ENCODE results near the gene AKT2.

The AKT2 gene

DNA sequence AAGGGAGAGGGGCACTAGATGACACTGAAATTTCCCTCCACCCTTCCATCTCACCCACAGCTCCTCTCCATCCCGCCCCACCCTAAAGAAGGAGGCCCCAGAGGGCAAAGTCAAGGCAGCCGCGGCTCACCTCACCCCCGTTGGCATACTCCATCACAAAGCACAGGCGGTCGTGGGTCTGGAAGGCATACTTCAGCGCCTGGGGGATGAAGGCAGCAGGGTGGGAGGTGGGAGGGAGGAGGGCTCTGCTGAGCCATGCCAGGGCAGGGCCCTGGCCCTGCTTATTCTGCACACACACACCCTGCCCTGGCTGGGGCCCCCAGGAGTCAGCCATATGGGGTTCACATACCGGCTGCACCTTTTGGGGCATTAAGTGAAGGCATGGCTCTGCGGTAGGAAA is 46.4 kb downstream of the AKT2 start:
- H3K9me3 ChIP-seq (ENCODE audit: control insufficient read depth, low read depth, low read length) = no peaks in the 10 kb centered on the region
- H3K36me3 ChIP-seq (ENCODE audit: control insufficient read depth, low read depth, low read length) = peaks cover 47% of the 10 kb centered on the region
- no peaks in the 10 kb centered on the region for H3K27me3 ChIP-seq (ENCODE audit: control insufficient read depth, insufficient read depth, low read length)

DNA sequence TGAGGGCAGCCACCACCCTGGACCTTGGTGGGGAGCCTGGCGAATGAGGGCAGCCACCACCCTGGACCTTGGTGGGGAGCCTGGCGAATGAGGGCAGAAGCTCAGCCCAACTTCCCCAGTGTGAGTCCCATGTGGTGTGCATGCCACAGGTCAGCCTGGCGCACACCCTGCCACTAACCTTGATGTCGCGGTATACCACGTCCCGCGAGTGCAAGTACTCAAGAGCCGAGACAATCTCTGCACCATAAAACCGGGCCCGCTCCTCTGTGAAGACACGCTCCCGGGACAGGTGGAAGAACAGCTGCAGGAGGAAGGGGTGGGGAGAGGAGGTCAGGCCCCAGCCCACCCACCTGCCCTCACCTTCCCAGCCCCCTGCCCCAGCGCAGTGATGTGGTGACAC is 47.4 kb downstream of the AKT2 start:
- no peak overlapping the region for H3K4me3 ChIP-seq (ENCODE audit: low read length)
- H3K27ac ChIP-seq (ENCODE audit: low read length) = no peak overlapping the region
- no peak overlapping the region for H3K9ac ChIP-seq (ENCODE audit: low read length)
- no peaks in the 10 kb centered on the region for H3K9me3 ChIP-seq (ENCODE audit: control insufficient read depth, low read depth, low read length)
- H3K27me3 ChIP-seq (ENCODE audit: control insufficient read depth, insufficient read depth, low read length) = no peaks in the 10 kb centered on the region
- H3K4me1 ChIP-seq (ENCODE audit: control insufficient read depth, low read depth, low read length) = no peaks in the 10 kb centered on the region
- peaks cover 47% of the 10 kb centered on the region for H3K36me3 ChIP-seq (ENCODE audit: control insufficient read depth, low read depth, low read length)

More for the DNA sequence above, 46.4 kb downstream of the AKT2 start:
- Histone ChIP-seq H3K4me3 (ENCODE audit: low read length) (no peak overlapping the region), H3K27ac (ENCODE audit: low read length) (no peak overlapping the region), H3K9ac (ENCODE audit: low read length) (no peak overlapping the region), H3K4me1 (ENCODE audit: control insufficient read depth, low read depth, low read length) (no peaks in the 10 kb centered on the region)

DNA sequence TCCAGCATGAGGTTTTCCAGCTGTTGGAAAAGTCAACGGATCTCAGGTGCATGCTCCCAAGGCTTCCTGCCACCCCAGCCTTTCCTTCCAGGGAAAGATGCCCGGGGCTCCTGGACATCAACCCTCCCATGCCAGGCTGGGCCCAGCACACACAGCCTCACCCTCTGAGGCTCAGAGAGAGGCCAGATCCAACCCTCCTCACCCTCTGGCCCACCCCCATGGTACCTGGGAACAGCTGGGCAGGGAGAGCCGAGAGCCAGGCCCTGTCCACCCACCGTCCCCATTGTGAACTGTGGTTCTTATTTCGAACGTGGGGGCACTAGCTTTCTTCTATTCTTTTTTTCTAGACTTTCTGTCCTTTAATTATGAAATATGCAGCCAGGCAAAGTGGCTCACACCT is 48.8 kb downstream of the AKT2 start:
- Histone ChIP-seq H3K4me1 (ENCODE audit: control insufficient read depth, low read depth, low read length) (peaks cover 14% of the 10 kb centered on the region), H3K36me3 (ENCODE audit: control insufficient read depth, low read depth, low read length) (peaks cover 40% of the 10 kb centered on the region), H3K9ac (ENCODE audit: low read length) (no peak overlapping the region), H3K27ac (ENCODE audit: low read length) (no peak overlapping the region), H3K9me3 (ENCODE audit: control insufficient read depth, low read depth, low read length) (no peaks in the 10 kb centered on the region), H3K27me3 (ENCODE audit: control insufficient read depth, insufficient read depth, low read length) (no peaks in the 10 kb centered on the region), H3K4me3 (ENCODE audit: low read length) (no peak overlapping the region)

DNA sequence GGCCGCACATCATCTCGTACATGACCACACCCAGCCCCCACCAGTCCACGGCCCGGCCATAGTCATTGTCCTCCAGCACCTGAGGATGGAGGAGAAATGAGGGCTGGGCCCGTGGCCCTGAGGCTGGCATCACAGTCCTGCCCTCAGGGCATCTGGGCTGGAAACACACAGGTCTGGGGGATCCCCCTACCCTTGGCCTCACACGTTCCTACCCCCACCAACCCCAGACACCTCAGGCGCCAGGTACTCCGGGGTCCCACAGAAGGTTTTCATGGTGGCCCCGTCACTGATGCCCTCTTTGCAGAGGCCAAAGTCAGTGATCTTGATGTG is 49.2 kb downstream of the AKT2 start:
- Histone ChIP-seq H3K27ac (ENCODE audit: low read length) (no peak overlapping the region), H3K27me3 (ENCODE audit: control insufficient read depth, insufficient read depth, low read length) (no peaks in the 10 kb centered on the region), H3K9me3 (ENCODE audit: control insufficient read depth, low read depth, low read length) (no peaks in the 10 kb centered on the region), H3K4me1 (ENCODE audit: control insufficient read depth, low read depth, low read length) (peaks cover 18% of the 10 kb centered on the region), H3K36me3 (ENCODE audit: control insufficient read depth, low read depth, low read length) (peaks cover 40% of the 10 kb centered on the region), H3K9ac (ENCODE audit: low read length) (no peak overlapping the region), H3K4me3 (ENCODE audit: low read length) (no peak overlapping the region)

DNA sequence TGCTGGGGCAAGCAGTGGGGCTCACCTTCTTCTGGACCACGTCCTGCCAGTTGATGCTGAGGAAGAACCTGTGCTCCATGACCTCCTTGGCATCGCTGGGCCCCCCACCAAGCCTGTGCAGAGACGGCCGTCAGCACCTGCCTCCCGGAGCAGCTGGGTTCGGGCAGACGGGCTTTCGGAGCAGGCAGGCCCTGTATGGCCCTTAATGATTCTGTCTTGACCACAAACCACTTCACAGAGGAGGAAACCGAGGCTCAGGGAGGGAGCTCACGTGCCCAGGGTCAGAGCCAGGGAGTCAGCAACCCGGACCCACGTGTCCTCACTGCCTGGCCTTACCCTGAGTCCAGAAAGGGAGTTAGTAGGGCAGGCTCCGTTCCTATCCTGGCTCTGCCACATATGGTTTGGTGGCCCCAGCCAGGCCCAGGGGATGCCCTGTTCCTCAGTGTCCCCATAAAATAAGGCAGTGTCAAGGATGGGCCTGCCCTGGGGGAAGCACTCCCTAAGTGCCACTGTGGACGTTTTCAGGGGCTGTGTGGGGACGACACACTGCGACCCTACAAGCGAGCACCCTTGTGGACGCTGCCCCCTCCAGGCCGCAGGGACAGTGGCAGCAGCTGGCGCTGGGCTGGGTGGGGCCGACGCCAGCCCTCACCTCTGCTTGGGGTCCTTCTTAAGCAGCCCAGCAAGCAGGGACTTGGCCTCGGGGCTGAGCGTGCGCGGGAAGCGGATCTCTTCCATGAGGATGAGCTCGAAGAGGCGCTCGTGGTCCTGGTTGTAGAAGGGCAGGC is 49.7 kb downstream of the AKT2 start:
- H3K36me3 ChIP-seq (ENCODE audit: control insufficient read depth, low read depth, low read length) = peaks cover 37% of the 10 kb centered on the region
- H3K4me1 ChIP-seq (ENCODE audit: control insufficient read depth, low read depth, low read length) = peaks cover 19% of the 10 kb centered on the region
- H3K27ac ChIP-seq (ENCODE audit: low read length) = no peak overlapping the region
- H3K9me3 ChIP-seq (ENCODE audit: control insufficient read depth, low read depth, low read length) = no peaks in the 10 kb centered on the region
- no peaks in the 10 kb centered on the region for H3K27me3 ChIP-seq (ENCODE audit: control insufficient read depth, insufficient read depth, low read length)
- no peak overlapping the region for H3K9ac ChIP-seq (ENCODE audit: low read length)
- H3K4me3 ChIP-seq (ENCODE audit: low read length) = no peak overlapping the region

DNA sequence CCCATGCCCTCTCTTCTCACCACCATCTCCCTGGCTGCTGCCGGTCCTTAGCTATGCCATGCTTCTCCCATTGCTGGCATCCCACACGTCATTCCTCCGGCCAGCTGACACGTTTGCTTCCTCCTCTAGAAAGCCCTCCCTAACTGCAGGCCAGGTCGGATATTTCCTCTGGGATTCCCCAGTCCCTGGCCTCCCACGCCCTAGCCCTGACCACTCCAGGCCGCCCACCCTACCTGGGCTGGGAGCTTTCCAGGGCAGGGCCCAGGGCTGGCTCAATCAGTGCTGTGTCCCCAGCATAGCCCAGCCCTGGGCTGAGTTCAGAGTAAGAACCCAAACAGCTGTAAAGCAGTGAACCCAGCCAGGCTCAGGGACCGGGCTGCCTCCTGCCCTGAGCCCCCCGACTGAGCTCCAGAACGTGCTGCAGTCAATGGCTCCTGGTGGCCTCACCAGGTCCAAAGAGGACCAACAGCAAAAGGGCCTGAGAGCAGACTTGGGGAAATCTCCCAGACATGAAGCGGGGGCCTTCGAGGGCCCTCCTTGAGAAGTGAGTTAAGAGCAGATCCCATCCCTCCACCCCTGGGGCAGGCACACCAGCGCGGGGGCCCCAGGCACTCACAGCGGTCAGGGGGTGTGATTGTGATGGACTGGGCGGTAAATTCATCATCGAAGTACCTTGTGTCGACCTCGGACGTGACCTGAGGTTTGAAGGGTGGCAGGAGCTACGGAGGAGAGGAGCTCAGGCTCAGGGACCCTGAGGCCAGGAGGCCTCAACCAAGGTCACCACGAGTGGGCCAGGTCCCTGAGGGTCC is 50.5 kb downstream of the AKT2 start:
- Histone ChIP-seq H3K27me3 (ENCODE audit: control insufficient read depth, insufficient read depth, low read length) (no peaks in the 10 kb centered on the region), H3K4me1 (ENCODE audit: control insufficient read depth, low read depth, low read length) (peaks cover 19% of the 10 kb centered on the region), H3K9me3 (ENCODE audit: control insufficient read depth, low read depth, low read length) (no peaks in the 10 kb centered on the region), H3K27ac (ENCODE audit: low read length) (no peak overlapping the region), H3K9ac (ENCODE audit: low read length) (no peak overlapping the region), H3K4me3 (ENCODE audit: low read length) (no peak overlapping the region), H3K36me3 (ENCODE audit: control insufficient read depth, low read depth, low read length) (peaks cover 29% of the 10 kb centered on the region)

DNA sequence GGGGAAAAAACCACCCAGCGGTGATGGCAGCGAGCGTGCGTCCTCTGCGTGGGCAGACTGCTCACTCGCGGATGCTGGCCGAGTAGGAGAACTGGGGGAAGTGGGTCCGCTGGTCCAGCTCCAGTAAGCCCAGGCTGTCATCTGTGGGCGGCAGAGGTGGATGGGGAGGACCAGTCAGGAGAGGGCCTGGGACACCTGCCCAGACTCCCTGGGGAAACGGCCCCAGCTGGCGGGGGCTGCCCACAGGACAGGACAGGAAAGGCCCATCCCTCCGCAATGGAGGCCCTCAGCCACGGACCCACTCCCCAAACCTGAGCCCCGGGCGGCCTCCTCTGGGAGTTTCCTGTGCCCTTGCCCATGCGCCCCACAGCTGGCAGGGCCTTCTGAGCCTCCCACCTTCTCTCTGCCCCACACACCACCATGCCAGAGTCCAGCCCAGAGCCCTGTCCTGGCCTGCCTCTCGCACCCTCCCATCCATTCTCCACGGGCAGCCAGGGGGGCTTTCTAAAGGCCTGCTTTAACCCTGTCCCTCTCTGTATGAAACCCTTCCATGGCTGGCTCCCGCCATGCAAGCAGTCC is 51.2 kb downstream of the AKT2 start:
- Histone ChIP-seq H3K4me3 (ENCODE audit: low read length) (no peak overlapping the region), H3K9me3 (ENCODE audit: control insufficient read depth, low read depth, low read length) (no peaks in the 10 kb centered on the region), H3K4me1 (ENCODE audit: control insufficient read depth, low read depth, low read length) (peaks cover 19% of the 10 kb centered on the region), H3K36me3 (ENCODE audit: control insufficient read depth, low read depth, low read length) (peaks cover 22% of the 10 kb centered on the region), H3K27me3 (ENCODE audit: control insufficient read depth, insufficient read depth, low read length) (no peaks in the 10 kb centered on the region), H3K27ac (ENCODE audit: low read length) (no peak overlapping the region), H3K9ac (ENCODE audit: low read length) (no peak overlapping the region)

DNA sequence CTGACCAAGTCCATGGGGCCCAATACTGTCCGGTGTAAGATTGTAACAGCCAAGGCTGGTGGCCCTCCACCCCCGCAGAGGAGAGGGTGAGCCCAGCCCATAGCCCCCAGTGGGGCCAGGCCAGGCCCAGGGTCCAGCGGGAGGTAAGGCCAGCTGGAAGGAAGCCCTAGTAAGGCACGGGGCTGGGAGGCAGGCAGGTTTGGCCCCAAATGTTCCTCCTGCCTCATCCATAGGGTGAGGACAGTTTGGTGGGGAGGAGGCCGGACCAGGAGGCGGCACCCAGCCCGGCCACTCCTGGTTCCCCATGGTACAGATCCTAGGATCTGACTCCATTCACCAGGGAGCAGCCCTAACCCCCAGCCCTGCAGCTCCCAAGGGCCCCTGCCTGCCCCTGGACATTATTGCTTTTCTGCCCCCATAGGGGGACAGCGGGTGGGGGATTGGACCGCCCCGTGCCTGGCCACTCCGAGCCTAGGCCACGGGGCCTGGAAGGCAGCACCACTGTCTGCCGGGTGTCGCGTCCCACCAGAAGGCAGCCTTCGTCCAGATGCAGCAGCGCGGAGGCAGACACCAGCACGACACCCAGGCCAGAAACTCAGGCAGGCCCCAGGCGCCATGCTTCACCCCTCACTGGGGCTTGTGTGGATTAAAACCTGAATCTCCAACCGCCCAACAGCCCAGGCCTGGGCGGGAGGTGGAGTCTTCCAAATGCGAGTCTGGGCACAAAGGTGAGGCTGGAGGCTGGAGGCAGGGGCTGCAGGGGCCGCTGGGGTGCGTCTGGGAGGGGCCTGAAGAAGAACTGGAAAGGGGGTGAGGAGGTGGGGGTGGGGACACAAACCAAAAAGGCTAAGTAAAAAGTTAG is 52.0 kb downstream of the AKT2 start:
- Histone ChIP-seq H3K9me3 (ENCODE audit: control insufficient read depth, low read depth, low read length) (no peaks in the 10 kb centered on the region), H3K27me3 (ENCODE audit: control insufficient read depth, insufficient read depth, low read length) (no peaks in the 10 kb centered on the region), H3K27ac (ENCODE audit: low read length) (no peak overlapping the region), H3K36me3 (ENCODE audit: control insufficient read depth, low read depth, low read length) (peaks cover 20% of the 10 kb centered on the region), H3K4me1 (ENCODE audit: control insufficient read depth, low read depth, low read length) (peaks cover 19% of the 10 kb centered on the region), H3K4me3 (ENCODE audit: low read length) (no peak overlapping the region), H3K9ac (ENCODE audit: low read length) (no peak overlapping the region)

DNA sequence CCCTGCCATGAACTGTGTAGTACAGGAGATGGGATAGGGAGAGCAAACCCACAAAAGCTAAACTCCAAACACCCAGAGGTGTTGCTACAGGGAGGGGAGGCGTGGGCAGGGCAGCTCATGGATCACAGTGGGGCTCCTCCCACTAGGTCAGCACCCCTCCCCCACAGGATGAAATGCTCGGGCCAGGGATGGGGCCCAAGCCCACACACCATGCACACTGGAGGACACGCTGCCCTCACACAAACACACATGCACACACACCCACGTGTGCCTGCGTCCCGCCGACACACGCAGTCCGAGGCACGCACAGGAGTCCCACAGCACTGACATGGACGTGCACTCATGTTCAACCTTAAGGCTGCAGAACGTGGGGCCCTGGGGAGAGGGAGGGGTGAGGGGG is 52.7 kb downstream of the AKT2 start:
- Histone ChIP-seq H3K4me3 (ENCODE audit: low read length) (no peak overlapping the region), H3K9ac (ENCODE audit: low read length) (no peak overlapping the region), H3K27ac (ENCODE audit: low read length) (no peak overlapping the region), H3K27me3 (ENCODE audit: control insufficient read depth, insufficient read depth, low read length) (no peaks in the 10 kb centered on the region), H3K4me1 (ENCODE audit: control insufficient read depth, low read depth, low read length) (peaks cover 19% of the 10 kb centered on the region), H3K9me3 (ENCODE audit: control insufficient read depth, low read depth, low read length) (no peaks in the 10 kb centered on the region), H3K36me3 (ENCODE audit: control insufficient read depth, low read depth, low read length) (peaks cover 16% of the 10 kb centered on the region)

DNA sequence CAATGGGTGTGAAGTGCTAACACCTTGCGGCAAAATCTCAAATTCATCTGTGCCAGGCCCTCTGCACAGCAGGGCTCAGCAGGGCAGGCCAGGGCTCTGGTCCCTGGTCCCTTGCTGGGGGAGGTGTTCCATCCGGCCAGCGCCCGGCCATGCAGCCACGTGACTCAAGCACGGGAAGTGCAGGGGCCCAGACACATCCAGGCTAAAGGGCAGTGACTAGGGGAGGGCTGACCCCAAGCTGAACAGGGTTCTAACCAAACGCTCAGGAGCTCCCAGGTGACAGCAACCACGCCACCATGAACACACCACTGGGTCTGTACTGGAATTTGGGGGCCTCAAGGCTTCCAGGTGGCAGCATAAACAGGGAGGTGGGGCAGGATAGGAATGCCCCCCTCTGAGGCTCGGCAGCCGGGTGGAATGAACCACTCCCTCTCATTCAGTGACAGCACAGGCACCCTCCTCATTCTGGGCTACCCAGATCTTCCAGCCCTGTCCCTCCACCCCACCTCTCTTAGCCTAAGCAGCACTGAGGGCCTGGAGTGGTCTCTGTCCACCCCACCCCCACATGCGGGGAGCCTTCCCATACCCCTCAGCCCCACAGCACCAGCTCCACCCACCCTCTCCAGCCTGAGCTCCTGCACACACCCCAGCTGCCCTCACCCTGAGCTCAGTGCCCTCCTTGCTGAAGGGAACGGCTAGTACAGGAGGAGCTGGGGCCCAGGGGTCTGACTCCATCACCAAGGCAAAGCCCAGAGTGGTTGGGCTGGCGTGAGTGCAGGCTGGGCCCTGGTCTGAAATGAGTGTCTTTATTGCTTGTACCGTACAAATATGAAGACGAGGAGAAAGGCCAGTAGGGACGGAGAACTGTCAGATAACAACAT is 53.4 kb downstream of the AKT2 start:
- Histone ChIP-seq H3K27ac (ENCODE audit: low read length) (peak overlapping the region; percentile 6), H3K27me3 (ENCODE audit: control insufficient read depth, insufficient read depth, low read length) (no peaks in the 10 kb centered on the region), H3K4me1 (ENCODE audit: control insufficient read depth, low read depth, low read length) (peaks cover 19% of the 10 kb centered on the region), H3K9me3 (ENCODE audit: control insufficient read depth, low read depth, low read length) (no peaks in the 10 kb centered on the region), H3K4me3 (ENCODE audit: low read length) (no peak overlapping the region), H3K36me3 (ENCODE audit: control insufficient read depth, low read depth, low read length) (peaks cover 12% of the 10 kb centered on the region), H3K9ac (ENCODE audit: low read length) (no peak overlapping the region)
